T-cell (primary cell): ENCODE measurements around the gene CLIC5. TPM values are rescaled to one million over a fixed set of nuclear protein-coding genes. Genes with fewer than 3 reads are reported as not detected.

Experiments used
- ATAC-seq, 4 experiments: fragments of 200-7000 bp in 3 of 4; fragments of 150-1000 bp in 1 of 4; cut with Tn5 transposase; replicated peaks in 1 of 4; 1 replicate in 3 of 4; 2 replicates in 1 of 4; pipeline ENCODE4 v1.10.0; 2021; ENCODE audit warnings: moderate library complexity in 3 of 4, mild to moderate bottlenecking in 2 of 4, moderate number of reproducible peaks in 1 of 4
- CTCF ChIA-PET, 2 donors: fragments of 300-600 bp; sonication (Branson Sonifier 250); formaldehyde crosslinking; loops; one replicate each; lab custom pipeline; 2022; ENCODE audit warnings: antibody characterized with exemption in 2 of 2; lab: Charles Lee
- POLR2A ChIA-PET, 2 donors: fragments of 300-600 bp; sonication (Branson Sonifier 250); formaldehyde crosslinking; loops; one replicate each; lab custom pipeline; 2022; ENCODE audit warnings: antibody characterized with exemption in 2 of 2; lab: Charles Lee
- DNase-seq, 35 experiments: peaks; one replicate each; pipeline versions ENCODE4 v3.0.0 to v3.0.0-alpha.2; 2013 to 2023
- H3K27ac ChIP-seq: one replicate; pipeline ENCODE4 v1.5.1; 2013; ENCODE audit warnings: low read length
- H3K27me3 ChIP-seq, 2 experiments: replicated peaks in 1 of 2; 1 replicate in 1 of 2; 2 replicates in 1 of 2; pipeline versions ENCODE4 v1.6.1 to v1.7.0; 2013; ENCODE audit warnings: low read length in 1 of 2, mixed read lengths in 1 of 2; ENCODE audit not compliant: control insufficient read depth in 2 of 2, insufficient read depth in 2 of 2; ENCODE audit errors: extremely low read depth in 1 of 2
- H3K36me3 ChIP-seq, 2 donors: 1 replicate in 1 of 2; 2 replicates in 1 of 2; pipeline versions ENCODE4 v1.6.1 to v1.7.0; 2013; ENCODE audit warnings: low read length in 1 of 2; ENCODE audit not compliant: control insufficient read depth in 2 of 2, insufficient read depth in 1 of 2; ENCODE audit errors: extremely low read depth in 1 of 2
- H3K4me1 ChIP-seq, 2 experiments: 1 replicate in 1 of 2; 2 replicates in 1 of 2; pipeline versions ENCODE4 v1.6.1 to v1.7.0; 2013; ENCODE audit warnings: low read length in 2 of 2, mixed read lengths in 1 of 2; ENCODE audit not compliant: insufficient read depth in 2 of 2, control insufficient read depth in 1 of 2; ENCODE audit errors: extremely low read depth in 1 of 2
- H3K4me3 ChIP-seq, 2 donors: 1 replicate in 1 of 2; 2 replicates in 1 of 2; pipeline versions ENCODE4 v1.5.1 to v1.7.0; 2013; ENCODE audit warnings: mild to moderate bottlenecking in 2 of 2, low read length in 1 of 2, moderate library complexity in 1 of 2; ENCODE audit not compliant: control insufficient read depth in 1 of 2; ENCODE audit errors: extremely low read depth in 1 of 2
- H3K9me3 ChIP-seq: 2 replicates; pipeline ENCODE4 v1.7.0; 2013
- H3K27ac Mint-ChIP-seq, 2 donors: one replicate each; pipeline ENCODE4 v1.8.0; 2020 to 2021; ENCODE audit warnings: mild to moderate bottlenecking in 2 of 2, mixed read lengths in 2 of 2
- H3K27me3 Mint-ChIP-seq, 2 donors: one replicate each; pipeline ENCODE4 v1.8.0; 2021 to 2022; ENCODE audit warnings: mixed read lengths in 2 of 2
- H3K36me3 Mint-ChIP-seq: one replicate; pipeline ENCODE4 v1.8.0; 2021; ENCODE audit warnings: mixed read lengths
- H3K4me1 Mint-ChIP-seq, 3 donors: one replicate each; pipeline ENCODE4 v1.8.0; 2020 to 2022; ENCODE audit warnings: mixed read lengths in 3 of 3, mild to moderate bottlenecking in 1 of 3
- H3K4me3 Mint-ChIP-seq, 3 donors: one replicate each; pipeline ENCODE4 v1.8.0; 2020 to 2022; ENCODE audit warnings: mild to moderate bottlenecking in 3 of 3, mixed read lengths in 3 of 3, moderate library complexity in 3 of 3
- H3K9me3 Mint-ChIP-seq, 3 donors: one replicate each; pipeline ENCODE4 v1.8.0; 2020 to 2022; ENCODE audit warnings: mixed read lengths in 3 of 3
- WGBS: methylation state at CpG from one replicate; pipeline ENCODE4 v1.1.5; 2013; ENCODE audit warnings: missing lambda C conversion rate; ENCODE audit not compliant: insufficient coverage; 5-methylcytosine and 5-hydroxymethylcytosine counted together
- total RNA-seq, 35 experiments: library from RNA in 6 of 35; stranded (reverse) in 6 of 35; fragments of 120-200 nt in 1 of 35; gene quantifications; one replicate each; pipeline versions ENCODE4 v1.2.1 to v1.2.4 and lab custom pipeline; 2013 to 2026

Gene CLIC5
- total RNA-seq, 5 donors from 2014 or later (not counting 1 experiment from before 2014, with no cell fraction given) = 3.8 to 17.8 (median 7.1) TPM

DNA sequence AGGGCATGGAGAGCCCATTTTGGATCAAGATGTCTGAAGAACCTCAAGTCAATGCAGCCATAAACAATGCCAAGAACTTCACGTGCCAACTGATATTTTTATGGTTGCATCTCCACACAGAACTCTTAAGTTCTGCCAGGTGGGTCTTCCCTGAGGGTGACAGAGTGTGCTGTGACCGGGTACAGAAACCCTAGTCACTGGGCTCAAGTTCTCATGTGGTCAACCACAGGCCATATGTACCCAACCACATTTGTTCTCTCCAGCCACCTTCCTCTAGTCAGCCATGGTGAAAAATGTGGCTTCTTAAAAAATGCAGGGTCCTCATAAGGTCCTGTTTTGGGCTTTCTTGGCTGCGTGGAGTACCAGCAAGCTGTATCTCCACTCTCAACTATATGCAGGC lies 48.9 kb downstream of the CLIC5 start:
- ATAC-seq (no peak), DNase-seq (no peak)
- H3K9me3 Mint-ChIP-seq = peaks cover 4 to 10% (median 5%) of the 10 kb centered on the region in 3 donors
- H3K4me1 Mint-ChIP-seq = peaks cover 11 to 23% (median 14%) of the 10 kb centered on the region in 3 donors
- Histone ChIP-seq H3K4me1 (peaks cover 0 to 6% of the 10 kb centered on the region in 2 experiments), H3K4me3 (no peak overlapping the region), H3K27ac (no peak overlapping the region), H3K36me3 (no peaks in the 10 kb centered on the region), H3K27me3 (no peaks in the 10 kb centered on the region), H3K9me3 (no peaks in the 10 kb centered on the region)
- ChIA-PET CTCF (no interaction called here), POLR2A (no interaction called here)
- no peaks in the 10 kb centered on the region for H3K27me3 Mint-ChIP-seq
- 49% methylated on average over 2 of the region's 3 CpGs for WGBS
- no peak overlapping the region for H3K27ac Mint-ChIP-seq
- H3K36me3 Mint-ChIP-seq = peaks cover 20% of the 10 kb centered on the region
- no peak overlapping the region for H3K4me3 Mint-ChIP-seq

DNA sequence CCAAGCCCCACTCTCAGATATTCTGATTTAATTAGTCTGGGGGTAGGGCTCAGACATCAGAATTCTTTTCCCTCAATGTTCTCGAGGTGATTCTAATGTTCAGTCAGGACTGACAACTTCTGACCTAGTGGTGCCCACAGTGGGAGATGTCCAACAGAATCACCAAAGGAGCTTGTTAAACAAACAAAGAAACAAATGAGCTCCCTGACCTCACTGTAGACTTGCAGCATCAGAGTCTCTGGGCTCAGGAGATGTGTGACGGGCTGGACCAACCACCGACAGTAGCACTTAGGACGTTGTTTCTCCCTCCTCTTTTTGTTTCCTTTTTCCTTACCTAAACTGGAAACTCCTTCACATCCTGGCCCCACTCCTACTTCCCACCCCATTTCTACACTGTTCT lies 49.3 kb downstream of the CLIC5 start:
- Mint-ChIP-seq H3K9me3 (peaks cover 4 to 10% (median 5%) of the 10 kb centered on the region in 3 donors), H3K27ac (no peak overlapping the region), H3K27me3 (no peaks in the 10 kb centered on the region), H3K36me3 (peaks cover 20% of the 10 kb centered on the region), H3K4me1 (peaks cover 11 to 22% (median 14%) of the 10 kb centered on the region in 3 donors), H3K4me3 (no peak overlapping the region)
- ChIA-PET CTCF (no interaction called here), POLR2A (no interaction called here)
- WGBS = 93% methylated on average over 2 of the region's 4 CpGs
- H3K4me3 ChIP-seq = no peak overlapping the region
- H3K9me3 ChIP-seq = no peaks in the 10 kb centered on the region
- no peak overlapping the region for H3K27ac ChIP-seq
- no peak for DNase-seq
- peaks cover 0 to 6% of the 10 kb centered on the region in 2 experiments for H3K4me1 ChIP-seq
- no peaks in the 10 kb centered on the region for H3K36me3 ChIP-seq
- no peak for ATAC-seq
- H3K27me3 ChIP-seq = no peaks in the 10 kb centered on the region

DNA sequence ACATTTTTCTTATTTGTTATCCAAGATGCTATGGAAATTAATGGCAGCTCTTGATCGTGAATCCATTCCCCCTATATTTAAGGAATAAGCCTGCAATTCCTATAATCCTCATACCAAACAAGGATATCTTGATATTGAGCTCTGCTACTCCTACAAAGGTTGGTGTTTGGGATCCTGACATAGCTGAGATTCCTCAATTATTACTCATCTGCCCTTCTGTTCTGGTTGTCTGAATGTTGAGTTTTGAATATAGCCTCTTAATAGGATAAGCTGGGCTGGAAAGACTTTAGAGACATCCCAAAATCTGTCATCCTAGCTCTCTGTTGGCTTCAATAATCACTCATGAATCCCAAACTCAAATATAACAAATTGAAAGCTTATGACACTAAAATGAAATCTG lies 49.9 kb downstream of the CLIC5 start:
- no peaks in the 10 kb centered on the region for H3K27me3 ChIP-seq
- no peak overlapping the region for H3K27ac Mint-ChIP-seq
- peaks cover 0 to 6% of the 10 kb centered on the region in 2 experiments for H3K4me1 ChIP-seq
- CTCF ChIA-PET = no interaction called here
- H3K36me3 ChIP-seq = no peaks in the 10 kb centered on the region
- H3K4me1 Mint-ChIP-seq = peaks cover 8 to 17% (median 10%) of the 10 kb centered on the region in 3 donors
- H3K27ac ChIP-seq = no peak overlapping the region
- no peak overlapping the region for H3K4me3 Mint-ChIP-seq
- DNase-seq = no peak
- H3K36me3 Mint-ChIP-seq = peaks cover 20% of the 10 kb centered on the region
- H3K9me3 ChIP-seq = no peaks in the 10 kb centered on the region
- no CpG with 5 or more reads among the region's 1 CpG for WGBS
- peaks cover 4 to 10% (median 5%) of the 10 kb centered on the region in 3 donors for H3K9me3 Mint-ChIP-seq
- POLR2A ChIA-PET = no interaction called here
- H3K4me3 ChIP-seq = no peak overlapping the region
- no peak for ATAC-seq
- H3K27me3 Mint-ChIP-seq = no peaks in the 10 kb centered on the region

DNA sequence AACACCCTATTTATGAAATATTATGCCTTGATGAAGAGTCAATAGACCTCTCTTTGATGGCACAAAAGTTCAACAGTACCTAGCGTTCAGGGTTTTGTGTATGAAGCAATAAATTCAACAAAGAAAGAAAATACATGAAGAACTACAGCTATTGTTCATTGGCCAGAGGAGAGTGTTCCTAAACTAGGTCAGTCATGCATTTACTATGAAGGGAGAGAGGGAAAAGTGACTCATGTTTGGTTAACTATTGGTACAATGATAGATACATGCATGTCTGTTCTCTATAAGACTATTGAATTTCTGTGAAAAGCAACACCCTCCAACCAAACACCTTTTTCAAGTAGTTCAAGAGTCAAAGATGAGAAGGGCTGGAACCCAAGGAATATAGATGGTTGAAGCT lies 50.7 kb downstream of the CLIC5 start:
- Mint-ChIP-seq H3K4me3 (no peak overlapping the region), H3K27me3 (no peaks in the 10 kb centered on the region), H3K36me3 (peaks cover 20% of the 10 kb centered on the region), H3K4me1 (peaks cover 0 to 9% (median 2%) of the 10 kb centered on the region in 3 donors), H3K27ac (no peak overlapping the region), H3K9me3 (peaks cover 4 to 10% (median 5%) of the 10 kb centered on the region in 3 donors)
- DNase-seq (no peak), ATAC-seq (no peak)
- peaks cover 0 to 2% of the 10 kb centered on the region in 2 experiments for H3K4me1 ChIP-seq
- H3K27ac ChIP-seq = no peak overlapping the region
- no peaks in the 10 kb centered on the region for H3K36me3 ChIP-seq
- H3K4me3 ChIP-seq = no peak overlapping the region
- ChIA-PET CTCF (no interaction called here), POLR2A (no interaction called here)
- WGBS = no CpG with 5 or more reads among the region's 1 CpG
- no peaks in the 10 kb centered on the region for H3K27me3 ChIP-seq
- H3K9me3 ChIP-seq = no peaks in the 10 kb centered on the region

DNA sequence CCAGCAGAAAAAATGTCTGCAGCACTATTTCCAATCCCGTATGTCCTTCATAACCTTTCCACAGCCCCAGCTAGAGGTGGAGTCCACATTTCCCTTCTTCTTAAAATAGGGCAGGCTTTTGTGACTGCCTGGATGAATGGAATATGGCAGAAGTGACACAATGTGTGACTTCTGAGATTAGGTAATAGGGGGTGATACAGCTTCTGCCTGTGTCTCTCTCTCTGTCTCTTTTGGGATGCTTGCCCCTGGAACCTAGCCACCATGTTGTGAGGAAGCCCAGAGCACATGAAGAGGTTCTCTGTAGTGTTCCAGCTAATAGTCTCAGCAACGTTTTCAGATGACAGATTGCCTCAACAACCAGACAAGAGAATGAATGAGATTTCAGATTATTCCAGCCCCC lies 51.4 kb downstream of the CLIC5 start:
- CTCF ChIA-PET = no interaction called here
- Mint-ChIP-seq H3K27me3 (no peaks in the 10 kb centered on the region), H3K27ac (no peak overlapping the region), H3K4me3 (no peak overlapping the region), H3K4me1 (peaks cover 0 to 4% (median 0%) of the 10 kb centered on the region in 3 donors), H3K9me3 (peaks cover 4 to 10% (median 5%) of the 10 kb centered on the region in 3 donors), H3K36me3 (peaks cover 20% of the 10 kb centered on the region)
- Histone ChIP-seq H3K4me1 (no peaks in the 10 kb centered on the region), H3K27ac (no peak overlapping the region), H3K27me3 (no peaks in the 10 kb centered on the region), H3K4me3 (no peak overlapping the region), H3K36me3 (no peaks in the 10 kb centered on the region), H3K9me3 (no peaks in the 10 kb centered on the region)
- DNase-seq = no peak
- POLR2A ChIA-PET = no interaction called here
- WGBS = 67% methylated on average over 1 of the region's 2 CpGs
- ATAC-seq = no peak

DNA sequence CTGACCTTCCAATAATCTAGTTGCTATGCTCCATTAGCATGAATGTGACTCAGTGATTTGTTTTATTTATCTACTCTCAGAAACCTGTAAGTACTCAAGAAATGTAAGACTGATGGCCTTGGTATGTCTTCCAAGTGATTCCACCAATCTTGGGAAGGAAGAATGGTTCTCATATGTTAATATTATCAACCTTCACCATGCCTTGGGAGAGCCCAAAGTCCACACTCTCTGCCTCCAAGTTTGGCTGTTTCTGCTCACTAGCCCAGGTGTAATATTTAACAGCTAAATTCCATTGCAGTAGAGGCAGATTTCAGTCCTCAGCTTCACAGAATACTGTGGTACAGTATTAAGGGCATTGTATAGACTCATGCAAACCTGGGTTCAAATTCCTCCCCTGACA lies 51.8 kb downstream of the CLIC5 start:
- no peaks in the 10 kb centered on the region for H3K27me3 ChIP-seq
- H3K4me3 ChIP-seq = no peak overlapping the region
- Mint-ChIP-seq H3K27ac (no peak overlapping the region), H3K4me1 (peaks cover 0 to 4% (median 0%) of the 10 kb centered on the region in 3 donors), H3K27me3 (no peaks in the 10 kb centered on the region), H3K4me3 (no peak overlapping the region), H3K36me3 (peaks cover 20% of the 10 kb centered on the region), H3K9me3 (peaks cover 4 to 10% (median 5%) of the 10 kb centered on the region in 3 donors)
- H3K36me3 ChIP-seq = no peaks in the 10 kb centered on the region
- H3K4me1 ChIP-seq = no peaks in the 10 kb centered on the region
- CTCF ChIA-PET = no interaction called here
- ATAC-seq (no peak), DNase-seq (no peak)
- POLR2A ChIA-PET = no interaction called here
- H3K27ac ChIP-seq = no peak overlapping the region
- H3K9me3 ChIP-seq = no peaks in the 10 kb centered on the region

DNA sequence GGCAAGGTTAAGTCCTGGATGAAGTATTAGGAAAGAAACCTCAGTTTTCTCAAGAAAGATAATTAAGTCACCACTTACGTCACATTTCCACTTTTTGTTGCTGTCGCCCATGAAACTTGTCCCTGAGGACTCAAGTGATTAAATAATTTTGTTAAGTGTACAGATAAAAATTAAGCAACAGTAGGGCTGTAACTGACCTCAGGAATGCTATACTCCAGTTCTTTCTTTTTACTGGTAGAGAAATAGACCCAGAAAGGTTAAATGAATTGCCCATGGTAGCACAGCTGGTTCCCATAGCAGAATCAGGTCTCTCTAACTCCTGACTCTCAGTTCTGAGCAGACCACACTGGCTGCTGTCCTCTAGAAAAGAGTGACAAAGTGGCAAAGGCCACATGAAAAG lies 54.5 kb downstream of the CLIC5 start:
- Mint-ChIP-seq H3K9me3 (peaks cover 4 to 10% (median 5%) of the 10 kb centered on the region in 3 donors), H3K36me3 (peaks cover 15% of the 10 kb centered on the region), H3K27me3 (no peaks in the 10 kb centered on the region), H3K4me1 (no peaks in the 10 kb centered on the region), H3K4me3 (no peak overlapping the region), H3K27ac (no peak overlapping the region)
- H3K36me3 ChIP-seq = no peaks in the 10 kb centered on the region
- H3K27ac ChIP-seq = no peak overlapping the region
- DNase-seq (no peak), ATAC-seq (no peak)
- no CpG with 5 or more reads among the region's 2 CpGs for WGBS
- no peak overlapping the region for H3K4me3 ChIP-seq
- H3K4me1 ChIP-seq = no peaks in the 10 kb centered on the region
- H3K9me3 ChIP-seq = no peaks in the 10 kb centered on the region
- POLR2A ChIA-PET = interaction anchor here in 1 of 2 donors (0.6 kb wide), 1 partner anchor 1374 kb away, joined by 3 read pairs; no protein-coding TSS in a partner anchor
- no peaks in the 10 kb centered on the region for H3K27me3 ChIP-seq
- CTCF ChIA-PET = no interaction called here
